HG03354 (cell line): ENCODE results near the gene TMC3.
"Not testable (repeated sequence)": the region's sequence is repeated elsewhere in the genome, so short reads cannot be mapped to it uniquely, and the experiment has no call there.

Experiments
- ATAC-seq: cut with Tn5 transposase; IDR thresholded peaks from one replicate; pipeline ENCODE4 v1.9.1; 2021; ENCODE audit warnings: mild to moderate bottlenecking; ENCODE audit not compliant: unreplicated experiment, poor library complexity, severe bottlenecking

Gene TMC3

GRCh38 chr15:81351651-81352050 lies 22.4 kb downstream of the TMC3 start:
- ATAC-seq, result no peak

GRCh38 chr15:81349271-81349670 lies 24.7 kb downstream of the TMC3 start:
- ATAC-seq, result no peak

- ATAC-seq, result not testable (repeated sequence)
These were observed 25.3 kb downstream of the TMC3 start for GRCh38 chr15:81348691-81349090.

GRCh38 chr15:81347910-81348309 lies 26.1 kb downstream of the TMC3 start:
- ATAC-seq, result no peak

GRCh38 chr15:81346611-81347010 lies 27.4 kb downstream of the TMC3 start:
- no peak for ATAC-seq

GRCh38 chr15:81343371-81343770 lies 30.6 kb downstream of the TMC3 start:
- no peak for ATAC-seq

- ATAC-seq, result no peak
These were observed 32.7 kb downstream of the TMC3 start for GRCh38 chr15:81341351-81341750.

GRCh38 chr15:81339851-81340250 lies 34.2 kb downstream of the TMC3 start:
- no peak for ATAC-seq

- ATAC-seq, result no peak
These were observed 34.7 kb downstream of the TMC3 start for GRCh38 chr15:81339321-81339720.

GRCh38 chr15:81338170-81339007 lies 35.6 kb downstream of the TMC3 start:
- ATAC-seq, result no peak

- no peak for ATAC-seq
These were observed 36.3 kb downstream of the TMC3 start for GRCh38 chr15:81337713-81338157.

- no peak for ATAC-seq
These were observed 36.8 kb downstream of the TMC3 start for GRCh38 chr15:81337241-81337640.

- ATAC-seq, result no peak
These were observed 37.4 kb downstream of the TMC3 start for GRCh38 chr15:81336568-81336967.

- no peak for ATAC-seq
These were observed 38.4 kb downstream of the TMC3 start for GRCh38 chr15:81335631-81336030.

GRCh38 chr15:81334768-81335435 lies 39.1 kb downstream of the TMC3 start:
- no peak for ATAC-seq

GRCh38 chr15:81333363-81333762 lies 40.6 kb downstream of the TMC3 start:
- no peak for ATAC-seq

- no peak for ATAC-seq
These were observed 41.7 kb downstream of the TMC3 start for GRCh38 chr15:81332326-81332725.

- no peak for ATAC-seq
These were observed 42.4 kb downstream of the TMC3 start for GRCh38 chr15:81331600-81331999.

GRCh38 chr15:81331141-81331540 lies 42.9 kb downstream of the TMC3 start:
- not testable (repeated sequence) for ATAC-seq

GRCh38 chr15:81330366-81331090 lies 43.5 kb downstream of the TMC3 start:
- no peak for ATAC-seq
